Panc1 (cell line): ENCODE results near the gene BEST3. TPM values are rescaled to one million over a fixed set of nuclear protein-coding genes. Genes with fewer than 3 reads are reported as not detected.

Experiments
- ATAC-seq: fragments of 200-7000 bp; cut with Tn5 transposase; 2 replicates; pipeline ENCODE4 v1.9.1; 2020; ENCODE audit warnings: mild to moderate bottlenecking, moderate library complexity
- BruUV-seq: library from RNA; stranded (reverse); fragments of 400-500 nt; replicated peaks from 2 replicates; lab custom pipeline; 2021; lab: Mats Ljungman, UMichigan
- CTCF ChIA-PET: fragments of 300-600 bp; sonication (Branson Sonifier 250); formaldehyde crosslinking; loops from one replicate; lab custom pipeline; 2022; ENCODE audit warnings: antibody characterized with exemption; lab: Charles Lee
- POLR2A ChIA-PET: fragments of 300-600 bp; sonication (Branson Sonifier 250); formaldehyde crosslinking; loops from one replicate; lab custom pipeline; 2022; ENCODE audit warnings: antibody characterized with exemption; lab: Charles Lee
- DNase-seq: peaks from one replicate; pipeline ENCODE4 v3.0.0-alpha.2; 2010; ENCODE audit warnings: low read depth, low spot score
- H3K27ac ChIP-seq: 2 replicates; pipeline ENCODE4 v1.5.1; 2011; ENCODE audit warnings: mild to moderate bottlenecking, low read length, inconsistent platforms
- H3K27me3 ChIP-seq: fragments of 200-500 bp; sonication (Bioruptor generic); 2 replicates; pipeline ENCODE4 v1.6.0; 2014; ENCODE audit warnings: low read length, inconsistent platforms; ENCODE audit not compliant: control insufficient read depth, insufficient read depth
- H3K36me3 ChIP-seq: fragments of 200-500 bp; sonication (Bioruptor generic); 2 replicates; pipeline ENCODE4 v1.5.1; 2014; ENCODE audit warnings: inconsistent platforms, mild to moderate bottlenecking, low read length, moderate library complexity; ENCODE audit not compliant: control insufficient read depth, insufficient read depth
- H3K4me1 ChIP-seq: 2 replicates; pipeline ENCODE4 v1.5.1; 2011; ENCODE audit warnings: inconsistent platforms, mild to moderate bottlenecking, low read length, moderate library complexity; ENCODE audit not compliant: control insufficient read depth, insufficient read depth
- H3K4me3 ChIP-seq, 2 experiments: 2 replicates each; pipeline ENCODE4 v1.5.1; 2011 to 2012; ENCODE audit warnings: low read depth in 2 of 2, low read length in 2 of 2, mild to moderate bottlenecking in 2 of 2, inconsistent platforms in 1 of 2, moderate library complexity in 1 of 2
- H3K9me3 ChIP-seq: fragments of 200-500 bp; sonication (Bioruptor generic); 2 replicates; pipeline ENCODE4 v1.5.1; 2014; ENCODE audit warnings: low read depth, mild to moderate bottlenecking, inconsistent platforms, low read length, moderate library complexity; ENCODE audit not compliant: control insufficient read depth, insufficient read depth
- POLR2AphosphoS5 ChIP-seq: IDR thresholded peaks from 2 replicates; pipeline ENCODE4 v1.6.1; 2012; ENCODE audit warnings: mild to moderate bottlenecking, low read depth, low read length, moderate library complexity
- SIN3A ChIP-seq: IDR thresholded peaks from 2 replicates; pipeline ENCODE4 v1.6.1; 2012; ENCODE audit warnings: low read depth, mild to moderate bottlenecking, low read length, moderate library complexity, borderline replicate concordance; ENCODE audit not compliant: insufficient read depth
- TCF7L2 ChIP-seq: IDR thresholded peaks from 2 replicates; pipeline ENCODE4 v1.6.1; 2011; ENCODE audit warnings: mild to moderate bottlenecking, low read depth, low read length, inconsistent platforms
- in situ Hi-C: cut with HindIII; loops from 2 replicates; pipeline ENCODE4 v1.10.0; 2016; ENCODE audit warnings: low sequenced_read_pairs, low pct_unique_long_range_greater_than_20kb
- intact Hi-C: fragments of 100-400 bp; cut with micrococcal nuclease; formaldehyde crosslinking; loops from one replicate; pipeline ENCODE4 v1.10.0; 2022; ENCODE audit not compliant: unreplicated experiment
- total RNA-seq: library from RNA; stranded (reverse); gene quantifications from one replicate; pipeline ENCODE4 v1.2.1, GENCODE V29; 2021; ENCODE audit not compliant: unreplicated experiment
- TF ChIP-seq, protein P1 (sequence below): fragments of 450-650 bp; IDR thresholded peaks from 2 replicates; pipeline ENCODE4 v1.5.1; 2017; ENCODE audit warnings: mild to moderate bottlenecking
- TF ChIP-seq, protein P2 (sequence below), 2 experiments: IDR thresholded peaks; 2 replicates each; pipeline ENCODE4 v1.6.1; 2011 to 2012; ENCODE audit warnings: low read depth in 2 of 2, control low read depth in 1 of 2, low read length in 1 of 2, mild to moderate bottlenecking in 1 of 2, moderate library complexity in 1 of 2; ENCODE audit not compliant: insufficient read depth in 1 of 2

The BEST3 gene
- total RNA-seq, 1 experiment from 2014 or later = 0.67 TPM

DNA sequence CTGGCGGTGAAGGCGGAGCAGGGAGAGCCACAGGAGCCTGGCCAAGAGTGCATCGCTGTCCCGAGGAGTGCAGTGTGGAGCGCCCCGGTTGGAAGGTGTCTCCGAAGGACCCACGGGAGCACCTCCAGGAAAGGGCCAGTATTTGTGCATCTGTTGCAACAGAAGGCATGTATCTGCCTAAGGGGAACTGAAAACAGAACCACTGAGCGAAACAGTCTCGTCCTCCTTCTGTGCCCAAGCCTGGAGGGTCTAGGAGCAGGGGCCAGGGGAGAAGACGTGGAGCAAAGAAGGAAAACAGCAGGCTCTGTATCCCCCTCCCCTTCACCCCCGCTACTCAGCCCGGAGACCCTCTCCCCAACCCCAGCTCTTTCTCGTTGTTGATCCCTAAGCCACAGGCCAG, 83.1 kb downstream of the BEST3 start:
- no peaks in the 10 kb centered on the region; the same call in none of the 2 replicates for H3K27me3 ChIP-seq
- DNase-seq (no peak), ATAC-seq (no peak)
- intact Hi-C loops = no loop called here
- in situ Hi-C loops = no loop called here
- CTCF ChIA-PET = no interaction called here
- no peaks in the 10 kb centered on the region for H3K9me3 ChIP-seq
- no peaks in the 10 kb centered on the region for H3K36me3 ChIP-seq
- H3K4me3 ChIP-seq = no peak overlapping the region
- POLR2A ChIA-PET = no interaction called here
- H3K4me1 ChIP-seq = no peaks in the 10 kb centered on the region
- H3K27ac ChIP-seq = no peak overlapping the region
- TF ChIP-seq, protein P1, sequence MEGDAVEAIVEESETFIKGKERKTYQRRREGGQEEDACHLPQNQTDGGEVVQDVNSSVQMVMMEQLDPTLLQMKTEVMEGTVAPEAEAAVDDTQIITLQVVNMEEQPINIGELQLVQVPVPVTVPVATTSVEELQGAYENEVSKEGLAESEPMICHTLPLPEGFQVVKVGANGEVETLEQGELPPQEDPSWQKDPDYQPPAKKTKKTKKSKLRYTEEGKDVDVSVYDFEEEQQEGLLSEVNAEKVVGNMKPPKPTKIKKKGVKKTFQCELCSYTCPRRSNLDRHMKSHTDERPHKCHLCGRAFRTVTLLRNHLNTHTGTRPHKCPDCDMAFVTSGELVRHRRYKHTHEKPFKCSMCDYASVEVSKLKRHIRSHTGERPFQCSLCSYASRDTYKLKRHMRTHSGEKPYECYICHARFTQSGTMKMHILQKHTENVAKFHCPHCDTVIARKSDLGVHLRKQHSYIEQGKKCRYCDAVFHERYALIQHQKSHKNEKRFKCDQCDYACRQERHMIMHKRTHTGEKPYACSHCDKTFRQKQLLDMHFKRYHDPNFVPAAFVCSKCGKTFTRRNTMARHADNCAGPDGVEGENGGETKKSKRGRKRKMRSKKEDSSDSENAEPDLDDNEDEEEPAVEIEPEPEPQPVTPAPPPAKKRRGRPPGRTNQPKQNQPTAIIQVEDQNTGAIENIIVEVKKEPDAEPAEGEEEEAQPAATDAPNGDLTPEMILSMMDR = no peak
- no peak for TF ChIP-seq SIN3A
- no peak for TF ChIP-seq POLR2AphosphoS5
- TF ChIP-seq TCF7L2 = no peak
- TF ChIP-seq, protein P2, sequence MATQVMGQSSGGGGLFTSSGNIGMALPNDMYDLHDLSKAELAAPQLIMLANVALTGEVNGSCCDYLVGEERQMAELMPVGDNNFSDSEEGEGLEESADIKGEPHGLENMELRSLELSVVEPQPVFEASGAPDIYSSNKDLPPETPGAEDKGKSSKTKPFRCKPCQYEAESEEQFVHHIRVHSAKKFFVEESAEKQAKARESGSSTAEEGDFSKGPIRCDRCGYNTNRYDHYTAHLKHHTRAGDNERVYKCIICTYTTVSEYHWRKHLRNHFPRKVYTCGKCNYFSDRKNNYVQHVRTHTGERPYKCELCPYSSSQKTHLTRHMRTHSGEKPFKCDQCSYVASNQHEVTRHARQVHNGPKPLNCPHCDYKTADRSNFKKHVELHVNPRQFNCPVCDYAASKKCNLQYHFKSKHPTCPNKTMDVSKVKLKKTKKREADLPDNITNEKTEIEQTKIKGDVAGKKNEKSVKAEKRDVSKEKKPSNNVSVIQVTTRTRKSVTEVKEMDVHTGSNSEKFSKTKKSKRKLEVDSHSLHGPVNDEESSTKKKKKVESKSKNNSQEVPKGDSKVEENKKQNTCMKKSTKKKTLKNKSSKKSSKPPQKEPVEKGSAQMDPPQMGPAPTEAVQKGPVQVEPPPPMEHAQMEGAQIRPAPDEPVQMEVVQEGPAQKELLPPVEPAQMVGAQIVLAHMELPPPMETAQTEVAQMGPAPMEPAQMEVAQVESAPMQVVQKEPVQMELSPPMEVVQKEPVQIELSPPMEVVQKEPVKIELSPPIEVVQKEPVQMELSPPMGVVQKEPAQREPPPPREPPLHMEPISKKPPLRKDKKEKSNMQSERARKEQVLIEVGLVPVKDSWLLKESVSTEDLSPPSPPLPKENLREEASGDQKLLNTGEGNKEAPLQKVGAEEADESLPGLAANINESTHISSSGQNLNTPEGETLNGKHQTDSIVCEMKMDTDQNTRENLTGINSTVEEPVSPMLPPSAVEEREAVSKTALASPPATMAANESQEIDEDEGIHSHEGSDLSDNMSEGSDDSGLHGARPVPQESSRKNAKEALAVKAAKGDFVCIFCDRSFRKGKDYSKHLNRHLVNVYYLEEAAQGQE (IDR thresholded peaks at IDR 0.05; ENCODE audit: insufficient read depth in 1 of 2, low read depth in 2 of 2, low read length in 1 of 2) = no peak
- no TSS peak for BruUV-seq

DNA sequence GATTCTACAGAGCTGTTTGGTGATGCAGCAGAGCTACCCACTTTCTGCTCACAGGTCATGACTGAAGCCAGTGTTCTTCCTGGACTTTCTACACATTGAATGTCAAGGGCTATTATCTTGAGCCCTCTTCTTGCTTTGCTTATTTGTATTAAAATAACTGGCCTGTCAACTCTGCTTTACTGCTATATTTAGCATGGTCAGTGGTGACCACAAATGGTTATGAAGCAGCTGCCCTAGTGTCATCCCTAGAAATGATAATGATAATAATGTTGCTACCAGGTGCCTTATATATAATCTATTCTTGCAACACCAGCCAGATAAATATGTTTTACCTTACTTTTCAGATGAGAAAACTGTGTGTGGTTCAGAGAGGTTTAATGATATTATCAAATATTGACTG, 85.8 kb downstream of the BEST3 start:
- H3K4me3 ChIP-seq = no peak overlapping the region
- TF ChIP-seq POLR2AphosphoS5 = no peak
- no peak for TF ChIP-seq SIN3A
- TF ChIP-seq, protein P1 = no peak
- peaks cover 2% of the 10 kb centered on the region; the same call in 1 of the 2 replicates for H3K27me3 ChIP-seq
- in situ Hi-C loops = no loop called here
- no peaks in the 10 kb centered on the region for H3K4me1 ChIP-seq
- POLR2A ChIA-PET = no interaction called here
- no peaks in the 10 kb centered on the region for H3K36me3 ChIP-seq
- CTCF ChIA-PET = no interaction called here
- BruUV-seq = no TSS peak
- H3K9me3 ChIP-seq = no peaks in the 10 kb centered on the region
- intact Hi-C loops = no loop called here
- ATAC-seq (no peak), DNase-seq (no peak)
- H3K27ac ChIP-seq = no peak overlapping the region
